ENCODE measurements around the gene RNF145.

GRCh38 chr5:159243385-159243784 is 34.0 kb upstream of the RNF145 start:
- TF ChIP-seq HDGF (IDR thresholded peaks at IDR 0.05; ENCODE audit: borderline replicate concordance) (no peak), FOXA1 (IDR thresholded peaks at IDR 0.05) (no peak), ELF4 (IDR thresholded peaks at IDR 0.05) (no peak), SP1 (IDR thresholded peaks at IDR 0.05) (no peak), FOXM1 (IDR thresholded peaks at IDR 0.05; ENCODE audit: borderline replicate concordance) (no peak), ARNT (IDR thresholded peaks at IDR 0.05) (no peak), TARDBP (IDR thresholded peaks at IDR 0.05) (no peak), ZNF384 (IDR thresholded peaks at IDR 0.05) (no peak)
- TF ChIP-seq, protein P1, sequence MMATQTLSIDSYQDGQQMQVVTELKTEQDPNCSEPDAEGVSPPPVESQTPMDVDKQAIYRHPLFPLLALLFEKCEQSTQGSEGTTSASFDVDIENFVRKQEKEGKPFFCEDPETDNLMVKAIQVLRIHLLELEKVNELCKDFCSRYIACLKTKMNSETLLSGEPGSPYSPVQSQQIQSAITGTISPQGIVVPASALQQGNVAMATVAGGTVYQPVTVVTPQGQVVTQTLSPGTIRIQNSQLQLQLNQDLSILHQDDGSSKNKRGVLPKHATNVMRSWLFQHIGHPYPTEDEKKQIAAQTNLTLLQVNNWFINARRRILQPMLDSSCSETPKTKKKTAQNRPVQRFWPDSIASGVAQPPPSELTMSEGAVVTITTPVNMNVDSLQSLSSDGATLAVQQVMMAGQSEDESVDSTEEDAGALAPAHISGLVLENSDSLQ (IDR thresholded peaks at IDR 0.05): no peak

Measured in HEK293T (cell line).